DLD1 (cell line): ENCODE results near the gene TMEM174.
"Not testable (repeated sequence)": the region's sequence is repeated elsewhere in the genome, so short reads cannot be mapped to it uniquely, and the experiment has no call there.

Source experiments
- in situ Hi-C: cut with HindIII; loops from 2 replicates; pipeline ENCODE4 v1.10.0; 2017; ENCODE audit warnings: low sequenced_read_pairs

TMEM174 gene

DNA sequence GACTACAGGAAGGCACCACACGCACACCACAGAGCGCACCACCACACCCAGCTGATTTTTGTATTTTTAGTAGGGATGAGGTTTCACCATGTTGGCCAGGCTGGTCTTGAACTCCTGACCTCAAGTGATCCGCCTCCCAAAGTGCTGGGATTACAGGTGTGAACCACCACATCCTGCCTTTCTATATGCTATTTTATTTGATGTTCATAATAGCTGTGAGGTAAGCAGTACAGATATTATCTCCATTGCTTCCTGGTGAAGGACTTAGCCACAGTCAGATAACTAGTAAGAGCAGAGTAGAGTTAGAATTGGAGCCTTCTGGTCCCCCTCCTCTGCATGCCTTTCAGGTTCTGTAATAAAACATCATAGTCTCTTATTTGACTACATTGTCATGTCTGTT is 46.3 kb downstream of the TMEM174 start:
- in situ Hi-C loops, result not testable (repeated sequence)

DNA sequence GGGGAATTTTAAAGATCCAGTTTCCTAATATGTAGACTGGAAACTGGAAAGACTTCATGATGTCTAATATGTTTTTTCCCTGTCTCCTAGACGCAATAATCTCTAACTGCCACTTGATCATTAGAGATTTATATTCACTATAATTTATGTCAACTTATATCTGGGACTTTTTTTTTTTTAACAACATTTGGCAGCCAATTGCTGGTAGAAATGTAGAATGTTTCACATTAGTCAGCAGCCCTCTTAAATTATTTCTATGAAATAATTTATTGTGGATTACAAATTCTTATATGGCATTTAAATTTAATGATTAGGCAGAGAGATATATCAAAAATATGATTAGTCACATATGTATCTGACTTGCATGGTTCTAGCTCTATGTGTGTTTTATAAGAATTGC is 48.2 kb downstream of the TMEM174 start:
- in situ Hi-C loops, result no loop called here

DNA sequence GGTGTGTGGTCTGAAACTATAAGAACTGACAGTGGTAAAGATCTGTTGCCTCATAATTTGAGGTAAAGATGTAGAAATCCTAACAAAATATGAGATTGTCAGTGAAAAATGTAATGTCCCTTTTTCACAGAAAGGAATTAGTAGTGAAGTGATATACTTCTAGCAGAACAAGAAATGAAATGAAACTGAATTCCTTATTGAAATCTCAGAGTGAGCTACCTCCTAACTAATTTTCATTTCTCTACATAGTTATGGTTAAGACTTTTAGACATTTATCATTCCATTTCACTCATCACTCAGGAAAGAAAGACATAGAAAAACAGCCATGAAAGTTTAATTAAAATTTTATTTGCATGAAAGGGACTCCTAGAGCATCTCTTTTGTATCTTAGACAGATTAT is 48.7 kb downstream of the TMEM174 start:
- in situ Hi-C loops, result no loop called here

DNA sequence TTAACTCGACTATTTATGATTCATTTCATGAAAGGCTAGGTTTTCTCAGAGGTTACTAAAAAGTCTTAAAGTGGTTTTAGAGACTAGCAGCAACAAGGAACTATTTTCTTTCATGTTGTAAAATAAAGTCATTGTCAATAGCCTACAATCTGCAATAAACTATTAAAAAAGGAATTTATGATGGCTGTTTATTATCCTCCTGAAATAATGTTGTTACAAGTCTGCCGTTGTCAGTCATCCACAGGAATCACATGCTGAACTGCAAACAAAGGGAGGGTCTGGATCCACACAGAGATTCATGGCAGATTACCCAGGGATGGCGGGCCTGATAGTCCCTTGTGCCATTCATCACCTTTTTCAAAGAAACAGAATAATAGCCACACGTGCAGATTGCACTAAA is 49.2 kb downstream of the TMEM174 start:
- in situ Hi-C loops, result no loop called here
